CD4-positive, alpha-beta memory T cell (primary cell): Measurements from ENCODE around the gene SAAL1. TPM values are rescaled to one million over a fixed set of nuclear protein-coding genes. Genes with fewer than 3 reads are reported as not detected.

Source experiments
- CTCF ChIA-PET: fragments of 350-600 bp; sonication (Branson Sonifier 250); formaldehyde crosslinking; loops from one replicate; lab custom pipeline; 2021; ENCODE audit warnings: inconsistent platforms; ENCODE audit not compliant: partially characterized antibody; lab: Charles Lee
- POLR2A ChIA-PET: fragments of 350-600 bp; sonication (Branson Sonifier 250); formaldehyde crosslinking; loops from one replicate; lab custom pipeline; 2021; ENCODE audit not compliant: partially characterized antibody; lab: Charles Lee
- DNase-seq, 5 donors: peaks; one replicate each; pipeline versions ENCODE4 v3.0.0 to v3.0.0-alpha.2; 2020 to 2022; ENCODE audit warnings: mixed read lengths in 1 of 5
- H3K27ac ChIP-seq: one replicate; pipeline ENCODE4 v1.7.0; 2013; ENCODE audit warnings: low read depth, low read length
- H3K27me3 ChIP-seq: 2 replicates; pipeline ENCODE4 v1.7.0; 2013; ENCODE audit warnings: mild to moderate bottlenecking, low read length, moderate library complexity; ENCODE audit not compliant: insufficient read depth
- H3K36me3 ChIP-seq: 2 replicates; pipeline ENCODE4 v1.7.0; 2013; ENCODE audit warnings: mild to moderate bottlenecking, low read length, moderate library complexity; ENCODE audit not compliant: insufficient read depth
- H3K4me1 ChIP-seq: 2 replicates; pipeline ENCODE4 v1.7.0; 2013; ENCODE audit warnings: mild to moderate bottlenecking, low read length, moderate library complexity; ENCODE audit not compliant: insufficient read depth
- H3K4me3 ChIP-seq, 2 donors: one replicate each; pipeline ENCODE4 v1.7.0; 2013; ENCODE audit warnings: low read length in 2 of 2, mild to moderate bottlenecking in 1 of 2
- H3K9me3 ChIP-seq, 2 donors: one replicate each; pipeline ENCODE4 v1.7.0; 2013; ENCODE audit warnings: low read length in 2 of 2, control low read depth in 1 of 2; ENCODE audit not compliant: control insufficient read depth in 1 of 2
- H3K27ac Mint-ChIP-seq, 7 donors: one replicate each; pipeline ENCODE4 v1.8.0; 2020 to 2021; ENCODE audit warnings: mixed read lengths in 7 of 7, mild to moderate bottlenecking in 6 of 7, inconsistent platforms in 3 of 7, moderate library complexity in 3 of 7
- H3K27me3 Mint-ChIP-seq, 2 donors: one replicate each; pipeline ENCODE4 v1.8.0; 2020 to 2021; ENCODE audit warnings: mixed read lengths in 2 of 2
- H3K36me3 Mint-ChIP-seq, 2 donors: one replicate each; pipeline ENCODE4 v1.8.0; 2020 to 2021; ENCODE audit warnings: mixed read lengths in 2 of 2, inconsistent platforms in 1 of 2, mild to moderate bottlenecking in 1 of 2
- H3K4me1 Mint-ChIP-seq, 4 donors: one replicate each; pipeline ENCODE4 v1.8.0; 2020 to 2021; ENCODE audit warnings: mixed read lengths in 4 of 4, mild to moderate bottlenecking in 1 of 4
- H3K4me3 Mint-ChIP-seq, 8 donors: one replicate each; pipeline ENCODE4 v1.8.0; 2020 to 2021; ENCODE audit warnings: mixed read lengths in 8 of 8, mild to moderate bottlenecking in 7 of 8, moderate library complexity in 6 of 8, inconsistent platforms in 3 of 8
- H3K9me3 Mint-ChIP-seq, 8 donors: one replicate each; pipeline ENCODE4 v1.8.0; 2020 to 2021; ENCODE audit warnings: mixed read lengths in 8 of 8, mild to moderate bottlenecking in 5 of 8, inconsistent platforms in 3 of 8, moderate library complexity in 1 of 8
- intact Hi-C: fragments of 100-400 bp; cut with micrococcal nuclease; formaldehyde crosslinking; loops from one replicate; pipeline ENCODE4 v1.15.1; 2023
- polyA plus RNA-seq, 2 donors: library from polyadenylated mRNA; unstranded; fragments of 300-500 nt; fragmentation: Illumina TruSeq; gene quantifications; one replicate each; pipeline ENCODE4 v1.2.3, GENCODE V29; 2021
- total RNA-seq, 2 experiments: library from RNA; stranded (reverse); gene quantifications; one replicate each; pipeline ENCODE4 v1.2.3, GENCODE V29; 2021

The SAAL1 gene
- total and polyA plus RNA-seq, 4 experiments from 2014 or later, result 12.5 to 21.2 (median 17.8) TPM

- Histone ChIP-seq H3K27ac (no peak overlapping the region), H3K27me3 (no peaks in the 10 kb centered on the region), H3K9me3 (no peaks in the 10 kb centered on the region), H3K36me3 (peaks cover 5% of the 10 kb centered on the region), H3K4me3 (no peak overlapping the region), H3K4me1 (peaks cover 21% of the 10 kb centered on the region)
- intact Hi-C loops, result loop anchor here (1.0 to 10.0 kb wide), 4 partner anchors 93 to 420 kb away; partner anchors contain the start of genes GTF2H1, HPS5, SERGEF and TSG101
- H3K9me3 Mint-ChIP-seq, result no peaks in the 10 kb centered on the region
- POLR2A ChIA-PET, result interaction anchor here (0.9 to 2.2 kb wide), 6 partner anchors 9 to 420 kb away, joined by 3 to 29 read pairs (median 6); partner anchors contain the start of genes SERGEF and TSG101
- peak overlapping the region; percentile 90 to 98 (median 94) for H3K4me3 Mint-ChIP-seq
- H3K27me3 Mint-ChIP-seq, result peaks cover 5 to 9% of the 10 kb centered on the region in 2 donors
- H3K36me3 Mint-ChIP-seq, result peaks cover 7 to 23% of the 10 kb centered on the region in 2 donors
- peaks cover 16 to 43% (median 23%) of the 10 kb centered on the region in 4 donors for H3K4me1 Mint-ChIP-seq
- CTCF ChIA-PET, result interaction anchor here (0.7 to 5.7 kb wide), 31 partner anchors 9 to 821 kb away, joined by 3 to 56 read pairs (median 4); partner anchors contain the start of genes SERGEF and SPTY2D1
- H3K27ac Mint-ChIP-seq, result peak overlapping the region in 3 of 7 donors; percentile 13 to 65 (median 60)
- DNase-seq, result no peak
These were observed 806 bp upstream of the SAAL1 start for GRCh38 chr11:18106688-18107087.

DNA sequence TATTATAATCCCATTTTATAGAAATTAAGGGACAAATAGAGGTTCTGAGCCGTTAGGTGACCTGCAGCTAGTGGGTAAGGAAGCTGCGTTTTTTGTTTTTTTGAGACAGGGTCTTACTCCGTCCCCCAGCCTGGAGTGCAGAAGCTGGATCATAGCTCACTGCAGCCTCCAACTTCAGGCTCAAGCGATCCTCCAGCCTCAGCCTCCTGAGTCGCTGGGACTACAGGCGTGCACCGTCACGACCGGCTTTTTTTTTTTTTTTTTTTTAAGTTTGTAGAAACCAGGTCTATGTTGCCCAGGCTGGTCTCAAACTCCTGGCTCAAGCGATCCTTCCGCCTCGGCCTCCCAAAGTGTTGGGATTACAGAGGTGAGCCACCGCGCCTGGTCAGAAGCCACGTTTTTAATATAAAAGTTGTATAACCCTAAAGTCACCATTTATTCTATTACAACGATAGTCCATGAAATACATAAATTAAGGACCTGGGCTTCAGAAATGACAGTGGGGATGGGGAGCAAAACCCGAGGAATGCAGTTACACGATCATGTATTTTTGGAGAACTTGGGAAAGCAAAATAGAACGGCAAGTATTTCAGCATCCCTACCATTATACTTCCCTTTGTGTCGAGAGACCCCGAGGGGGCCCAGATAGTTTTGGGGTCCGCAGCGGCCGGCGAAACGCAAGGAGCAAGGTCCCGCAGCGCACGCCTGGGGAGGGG lies 638 bp downstream of the SAAL1 start:
- no peaks in the 10 kb centered on the region for H3K27me3 ChIP-seq
- Mint-ChIP-seq H3K27me3 (peaks cover 1 to 4% of the 10 kb centered on the region in 2 donors), H3K36me3 (peaks cover 14 to 31% of the 10 kb centered on the region in 2 donors), H3K4me1 (peaks cover 22 to 51% (median 31%) of the 10 kb centered on the region in 4 donors), H3K9me3 (no peaks in the 10 kb centered on the region), H3K4me3 (peak overlapping the region; percentile 90 to 98 (median 94)), H3K27ac (peak overlapping the region; percentile 65 to 94 (median 92))
- DNase-seq, result peak in 2 of 5 donors; percentile 4
- ChIA-PET POLR2A (interaction anchor here (1.2 to 2.2 kb wide), 5 partner anchors 10 to 421 kb away, joined by 3 to 29 read pairs (median 7); partner anchors contain the start of genes SERGEF and TSG101), CTCF (interaction anchor here (0.6 to 5.7 kb wide), 18 partner anchors 10 to 617 kb away, joined by 3 to 56 read pairs (median 4); partner anchors contain the start of genes SERGEF and SPTY2D1)
- H3K36me3 ChIP-seq, result peaks cover 5% of the 10 kb centered on the region
- peak overlapping the region; percentile 56 for H3K27ac ChIP-seq
- no peaks in the 10 kb centered on the region for H3K9me3 ChIP-seq
- H3K4me3 ChIP-seq, result peak overlapping the region; percentile 92 to 95
- H3K4me1 ChIP-seq, result peaks cover 21% of the 10 kb centered on the region
- intact Hi-C loops, result loop anchor here (10.0 kb wide), 1 partner anchor 220 kb away; the partner anchor contains the start of genes GTF2H1 and HPS5

DNA sequence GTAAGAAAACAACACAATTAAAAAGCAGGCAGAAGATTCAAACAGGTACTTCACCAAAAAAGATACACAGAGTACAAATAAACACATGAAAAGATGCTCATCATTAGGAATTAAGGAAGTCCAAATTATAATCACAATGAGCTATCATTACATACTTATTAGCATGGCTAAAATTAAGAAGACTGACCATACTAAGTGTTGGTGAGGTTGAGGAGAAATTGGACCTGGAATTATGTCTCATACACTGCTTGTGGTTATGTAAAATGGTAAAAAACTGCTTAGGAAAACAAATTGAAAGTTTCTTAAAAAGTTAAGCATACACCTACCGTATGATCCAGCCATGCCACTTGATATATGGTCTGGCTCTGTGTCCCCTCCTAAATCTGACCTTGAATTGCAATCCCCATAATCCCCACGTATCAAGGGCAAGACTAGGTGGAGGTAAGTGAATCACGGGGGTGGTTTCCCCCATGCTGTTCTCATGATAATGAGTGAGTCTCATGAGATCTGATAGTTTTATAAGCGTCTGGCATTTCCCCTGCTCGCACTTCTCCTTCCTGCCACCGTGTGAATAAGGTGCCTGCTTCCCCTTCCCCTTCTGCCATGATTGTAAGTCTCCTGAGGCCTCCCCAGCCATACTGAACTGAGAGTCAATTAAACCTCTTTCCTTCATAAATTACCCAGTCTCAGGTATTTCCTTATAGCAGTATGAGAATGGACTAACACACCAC lies 4.8 kb downstream of the SAAL1 start:
- Mint-ChIP-seq H3K27me3 (peaks cover 0 to under 1% of the 10 kb centered on the region in 2 donors), H3K4me3 (no peak overlapping the region), H3K36me3 (peaks cover 23 to 51% of the 10 kb centered on the region in 2 donors), H3K27ac (peak overlapping the region in 3 of 7 donors; percentile 14 to 73 (median 67)), H3K9me3 (no peaks in the 10 kb centered on the region), H3K4me1 (peaks cover 27 to 42% (median 33%) of the 10 kb centered on the region in 4 donors)
- H3K9me3 ChIP-seq, result no peaks in the 10 kb centered on the region
- no peaks in the 10 kb centered on the region for H3K27me3 ChIP-seq
- no peak overlapping the region for H3K4me3 ChIP-seq
- ChIA-PET CTCF (interaction anchor here (3.0 kb wide), 1 partner anchor 14 kb away, joined by 19 read pairs; no protein-coding TSS in a partner anchor), POLR2A (no interaction called here)
- intact Hi-C loops, result loop anchor here (10.0 kb wide), 1 partner anchor 224 kb away; the partner anchor contains the start of genes GTF2H1 and HPS5
- DNase-seq, result peak in 1 of 5 donors; percentile 36
- peaks cover 16% of the 10 kb centered on the region for H3K4me1 ChIP-seq
- H3K27ac ChIP-seq, result no peak overlapping the region
- peaks cover 5% of the 10 kb centered on the region for H3K36me3 ChIP-seq

- H3K9me3 Mint-ChIP-seq, result no peaks in the 10 kb centered on the region
- DNase-seq, result no peak
- no peak overlapping the region for H3K27ac Mint-ChIP-seq
- H3K27me3 Mint-ChIP-seq, result no peaks in the 10 kb centered on the region
- Histone ChIP-seq H3K9me3 (no peaks in the 10 kb centered on the region), H3K4me3 (no peak overlapping the region), H3K27me3 (no peaks in the 10 kb centered on the region), H3K27ac (no peak overlapping the region), H3K4me1 (no peaks in the 10 kb centered on the region), H3K36me3 (peaks cover 30% of the 10 kb centered on the region)
- no peak overlapping the region for H3K4me3 Mint-ChIP-seq
- ChIA-PET CTCF (interaction anchor here (0.8 to 3.8 kb wide), 5 partner anchors 12 to 103 kb away, joined by 3 to 23 read pairs (median 4); partner anchors contain the start of gene SAAL1), POLR2A (interaction anchor here (0.6 kb wide), 1 partner anchor 12 kb away, joined by 3 read pairs; the partner anchor contains the start of gene SAAL1)
- H3K4me1 Mint-ChIP-seq, result peaks cover 0 to 5% (median 2%) of the 10 kb centered on the region in 4 donors
- peaks cover 54 to 71% of the 10 kb centered on the region in 2 donors for H3K36me3 Mint-ChIP-seq
- intact Hi-C loops, result no loop called here
These were observed 11.9 kb downstream of the SAAL1 start for GRCh38 chr11:18093959-18094358.

DNA sequence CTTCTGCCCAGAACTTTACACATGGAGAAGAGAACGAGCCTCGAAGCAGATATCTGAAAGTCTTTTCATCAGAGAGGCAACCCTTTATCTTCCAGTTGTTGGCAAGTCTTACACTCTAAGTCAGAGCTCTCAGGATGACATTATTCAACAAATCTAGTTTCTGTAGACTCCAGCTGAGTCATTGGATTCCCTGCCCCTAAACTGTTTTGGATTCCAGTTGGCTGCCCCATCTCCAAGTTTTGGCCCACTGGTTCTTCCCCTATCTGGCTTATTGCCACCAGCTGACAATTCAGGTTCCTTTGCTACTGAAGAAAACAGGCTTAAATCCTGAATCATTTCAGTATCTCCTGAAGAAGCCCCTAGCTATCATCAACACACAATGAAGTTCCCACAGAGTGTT lies 14.2 kb downstream of the SAAL1 start:
- intact Hi-C loops, result no loop called here
- peaks cover 67 to 82% of the 10 kb centered on the region in 2 donors for H3K36me3 Mint-ChIP-seq

GRCh38 chr11:18088966-18089365 lies 16.9 kb downstream of the SAAL1 start:
- POLR2A ChIA-PET, result no interaction called here
- Histone ChIP-seq H3K36me3 (peaks cover 45% of the 10 kb centered on the region), H3K27me3 (no peaks in the 10 kb centered on the region), H3K9me3 (no peaks in the 10 kb centered on the region), H3K4me1 (no peaks in the 10 kb centered on the region), H3K27ac (no peak overlapping the region), H3K4me3 (no peak overlapping the region)
- no peaks in the 10 kb centered on the region for H3K9me3 Mint-ChIP-seq
- CTCF ChIA-PET, result interaction anchor here (0.8 to 1.6 kb wide), 6 partner anchors 9 to 98 kb away, joined by 3 to 7 read pairs (median 4); partner anchors contain the start of gene SAAL1
- H3K4me1 Mint-ChIP-seq, result peaks cover 0 to 2% (median under 1%) of the 10 kb centered on the region in 4 donors
- H3K27ac Mint-ChIP-seq, result no peak overlapping the region
- H3K36me3 Mint-ChIP-seq, result peaks cover 64 to 75% of the 10 kb centered on the region in 2 donors
- H3K27me3 Mint-ChIP-seq, result no peaks in the 10 kb centered on the region
- intact Hi-C loops, result no loop called here
- DNase-seq, result no peak
- H3K4me3 Mint-ChIP-seq, result no peak overlapping the region

More for the DNA sequence above, 14.2 kb downstream of the SAAL1 start:
- ChIA-PET CTCF (interaction anchor here (2.1 kb wide), 1 partner anchor 14 kb away, joined by 9 read pairs; the partner anchor contains the start of gene SAAL1), POLR2A (no interaction called here)
- Histone ChIP-seq H3K4me3 (no peak overlapping the region), H3K36me3 (peaks cover 48% of the 10 kb centered on the region), H3K27me3 (no peaks in the 10 kb centered on the region), H3K9me3 (no peaks in the 10 kb centered on the region), H3K27ac (no peak overlapping the region), H3K4me1 (no peaks in the 10 kb centered on the region)
- no peak overlapping the region for H3K27ac Mint-ChIP-seq
- H3K9me3 Mint-ChIP-seq, result no peaks in the 10 kb centered on the region
- H3K27me3 Mint-ChIP-seq, result no peaks in the 10 kb centered on the region
- H3K4me1 Mint-ChIP-seq, result peaks cover 0 to 5% (median under 1%) of the 10 kb centered on the region in 4 donors
- no peak for DNase-seq
- H3K4me3 Mint-ChIP-seq, result no peak overlapping the region
